NCI-H345 (cell line): ENCODE measurements around the gene CXCL11.
"Not testable (repeated sequence)": the region's sequence is repeated elsewhere in the genome, so short reads cannot be mapped to it uniquely, and the experiment has no call there.

ENCODE experiments used
- DNase-seq: peaks from one replicate; lab custom pipeline; 2025; lab: John Stamatoyannopoulos, UW

The CXCL11 gene

GRCh38 chr4:76035799-76036380 lies at the start of gene CXCL11:
CXCL11 (minus strand) TSS chr4:76036070; CDS start chr4:76035987, 83 bp downstream.
- no peak for DNase-seq

GRCh38 chr4:76084542-76084941 lies 48.7 kb upstream of the CXCL11 start:
- DNase-seq = no peak

- DNase-seq = no peak
Observed at GRCh38 chr4:76083386-76083988, 47.6 kb upstream of the CXCL11 start.

GRCh38 chr4:76078033-76078613 lies 42.3 kb upstream of the CXCL11 start:
- DNase-seq = no peak

- no peak for DNase-seq
Observed at GRCh38 chr4:76074993-76075600, 39.2 kb upstream of the CXCL11 start.

- no peak for DNase-seq
Observed at GRCh38 chr4:76074468-76074867, 38.6 kb upstream of the CXCL11 start, which contains the start of gene ART3. ART3 (plus strand) TSS chr4:76074709; CDS start chr4:76075890, 1,181 bp downstream.

- DNase-seq = no peak
Observed at GRCh38 chr4:76072760-76073159, 36.9 kb upstream of the CXCL11 start.

GRCh38 chr4:76067652-76068286 lies 31.9 kb upstream of the CXCL11 start:
- peak; percentile 57 for DNase-seq

- DNase-seq = no peak
Observed at GRCh38 chr4:76066546-76066945, 30.7 kb upstream of the CXCL11 start.

- DNase-seq = no peak
Observed at GRCh38 chr4:76061982-76062381, 26.1 kb upstream of the CXCL11 start.

GRCh38 chr4:76061421-76061820 lies 25.6 kb upstream of the CXCL11 start:
- DNase-seq = no peak

- no peak for DNase-seq
Observed at GRCh38 chr4:76060506-76060905, 24.6 kb upstream of the CXCL11 start.

- no peak for DNase-seq
Observed at GRCh38 chr4:76059750-76060149, 23.9 kb upstream of the CXCL11 start.

GRCh38 chr4:76058888-76059426 lies 23.1 kb upstream of the CXCL11 start:
- no peak for DNase-seq

- no peak for DNase-seq
Observed at GRCh38 chr4:76058302-76058701, 22.4 kb upstream of the CXCL11 start.

GRCh38 chr4:76055421-76055820 lies 19.6 kb upstream of the CXCL11 start:
- DNase-seq = no peak

- no peak for DNase-seq
Observed at GRCh38 chr4:76055016-76055415, 19.1 kb upstream of the CXCL11 start.

GRCh38 chr4:76053730-76054129 lies 17.9 kb upstream of the CXCL11 start:
- DNase-seq = no peak

GRCh38 chr4:76050560-76051050 lies 14.7 kb upstream of the CXCL11 start:
- not testable (repeated sequence) for DNase-seq

- not testable (repeated sequence) for DNase-seq
Observed at GRCh38 chr4:76049860-76050416, 14.1 kb upstream of the CXCL11 start.

GRCh38 chr4:76044686-76045085 lies 8.8 kb upstream of the CXCL11 start:
- not testable (repeated sequence) for DNase-seq

GRCh38 chr4:76043306-76043705 lies 7.4 kb upstream of the CXCL11 start:
- not testable (repeated sequence) for DNase-seq
